ENCODE measurements around the gene MYLK4. TPM values are rescaled to one million over a fixed set of nuclear protein-coding genes. Genes with fewer than 3 reads are reported as not detected.

MYLK4 gene
- total RNA-seq, 4 donors from 2014 or later: 1.2 to 6.4 (median 1.3) TPM

DNA sequence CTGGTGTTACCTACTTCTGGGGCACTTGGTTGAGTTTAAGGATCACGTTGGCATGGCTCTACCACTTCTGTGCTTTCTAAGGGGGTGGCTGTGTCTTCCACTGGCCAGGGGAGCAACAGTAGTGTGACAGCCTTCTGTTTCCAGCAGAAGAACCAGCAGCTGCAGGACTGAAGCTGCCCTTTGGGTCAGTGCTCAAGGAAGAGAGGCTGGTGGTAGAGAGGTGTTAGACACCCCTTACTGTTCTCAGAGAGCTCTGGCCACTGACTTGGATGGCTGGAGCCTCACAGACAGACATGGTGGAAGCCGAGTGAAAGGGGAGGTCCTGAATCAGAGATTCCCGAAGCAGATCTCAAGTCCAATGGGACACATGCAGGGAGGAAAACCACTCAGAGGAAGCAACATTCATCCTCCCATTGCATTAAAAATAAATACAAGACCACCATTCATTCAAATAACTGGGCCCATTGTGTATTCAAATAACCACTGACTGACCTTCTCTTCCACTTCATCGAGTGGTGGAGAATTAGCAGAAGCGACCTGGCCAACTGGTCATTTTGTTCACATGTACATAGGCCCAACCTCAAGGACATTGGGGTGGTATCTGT lies 106.7 kb downstream of the MYLK4 start:
- DNase-seq: no peak
- intact Hi-C loops (cut with DNase I; ENCODE audit: low total_unique reads): no loop called here
- Histone ChIP-seq H3K36me3 (no peaks in the 10 kb centered on the region), H3K27me3 (no peaks in the 10 kb centered on the region), H3K9me3 (no peaks in the 10 kb centered on the region), H3K27ac (no peak overlapping the region), H3K4me3 (no peak overlapping the region), H3K4me1 (no peaks in the 10 kb centered on the region)
- TF ChIP-seq POLR2A (IDR thresholded peaks at IDR 0.05) (no peak), CTCF (IDR thresholded peaks at IDR 0.05) (no peak)

DNA sequence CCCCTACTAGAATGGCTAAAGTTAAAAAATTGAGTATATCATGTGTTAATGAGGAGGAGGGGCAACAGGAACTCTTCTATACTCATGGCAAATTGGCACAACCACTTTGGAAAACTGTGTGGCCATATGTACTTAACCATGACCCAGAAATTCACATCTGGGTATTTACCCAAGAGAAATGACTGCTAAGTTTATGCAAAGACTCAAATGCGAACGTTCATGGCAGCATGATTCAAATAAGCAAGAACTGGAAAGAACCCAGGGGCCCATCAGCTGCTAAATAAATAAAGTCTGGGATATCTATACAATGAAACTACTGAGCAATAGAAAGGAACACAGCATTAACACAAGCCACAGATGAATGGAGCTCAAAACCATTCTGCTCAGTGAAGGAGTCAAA lies 107.6 kb downstream of the MYLK4 start:
- no peak for DNase-seq
- H3K27ac ChIP-seq: no peak overlapping the region
- TF ChIP-seq POLR2A (IDR thresholded peaks at IDR 0.05) (no peak), CTCF (IDR thresholded peaks at IDR 0.05) (no peak)
- H3K4me3 ChIP-seq: no peak overlapping the region
- no peaks in the 10 kb centered on the region for H3K9me3 ChIP-seq
- H3K36me3 ChIP-seq: no peaks in the 10 kb centered on the region
- no peaks in the 10 kb centered on the region for H3K27me3 ChIP-seq
- intact Hi-C loops (cut with DNase I; ENCODE audit: low total_unique reads): no loop called here
- no peaks in the 10 kb centered on the region for H3K4me1 ChIP-seq

GRCh38 chr6:2641044-2641725 lies 109.5 kb downstream of the MYLK4 start:
- H3K9me3 ChIP-seq: no peaks in the 10 kb centered on the region
- intact Hi-C loops (cut with DNase I; ENCODE audit: low total_unique reads): no loop called here
- DNase-seq: no peak
- no peaks in the 10 kb centered on the region for H3K27me3 ChIP-seq
- TF ChIP-seq CTCF (IDR thresholded peaks at IDR 0.05) (no peak), POLR2A (IDR thresholded peaks at IDR 0.05) (no peak)
- H3K4me1 ChIP-seq: no peaks in the 10 kb centered on the region
- no peak overlapping the region for H3K4me3 ChIP-seq
- no peak overlapping the region for H3K27ac ChIP-seq
- no peaks in the 10 kb centered on the region for H3K36me3 ChIP-seq

- DNase-seq: no peak
- intact Hi-C loops (cut with DNase I; ENCODE audit: low total_unique reads): no loop called here
- H3K4me1 ChIP-seq: no peaks in the 10 kb centered on the region
- TF ChIP-seq CTCF (IDR thresholded peaks at IDR 0.05) (no peak), POLR2A (IDR thresholded peaks at IDR 0.05) (no peak)
- no peaks in the 10 kb centered on the region for H3K36me3 ChIP-seq
- no peaks in the 10 kb centered on the region for H3K9me3 ChIP-seq
- H3K27me3 ChIP-seq: no peaks in the 10 kb centered on the region
- no peak overlapping the region for H3K4me3 ChIP-seq
- no peak overlapping the region for H3K27ac ChIP-seq
These were observed 110.2 kb downstream of the MYLK4 start for GRCh38 chr6:2640551-2640950.

DNA sequence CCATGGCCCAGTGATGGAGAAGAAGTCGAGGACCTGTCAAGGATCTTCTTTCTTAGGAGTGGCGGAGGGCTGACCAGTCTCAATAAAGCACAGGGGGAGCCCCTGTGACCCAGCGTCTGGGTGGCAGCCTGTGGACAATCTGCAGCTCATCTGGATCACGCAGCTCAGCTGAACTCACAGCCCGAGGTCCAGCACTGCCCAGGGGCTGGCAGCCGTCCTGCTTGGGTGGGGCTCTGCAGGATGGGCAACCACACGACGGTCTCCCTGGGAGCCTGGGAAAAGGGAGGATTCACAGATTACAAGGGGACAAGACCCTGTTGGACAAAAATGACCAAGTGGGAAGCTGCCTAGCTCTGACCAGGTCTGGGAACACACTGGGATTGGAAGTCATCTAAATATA lies 110.8 kb downstream of the MYLK4 start:
- H3K4me3 ChIP-seq: no peak overlapping the region
- TF ChIP-seq CTCF (IDR thresholded peaks at IDR 0.05) (no peak), POLR2A (IDR thresholded peaks at IDR 0.05) (no peak)
- no peaks in the 10 kb centered on the region for H3K4me1 ChIP-seq
- no peak for DNase-seq
- no peaks in the 10 kb centered on the region for H3K27me3 ChIP-seq
- H3K36me3 ChIP-seq: no peaks in the 10 kb centered on the region
- no peaks in the 10 kb centered on the region for H3K9me3 ChIP-seq
- intact Hi-C loops (cut with DNase I; ENCODE audit: low total_unique reads): no loop called here
- H3K27ac ChIP-seq: no peak overlapping the region
